ENCODE results near the gene RYR2.

Gene RYR2

GRCh38 chr1:237858992-237859391 is 817.0 kb downstream of the RYR2 start:
- DNase-seq (ENCODE audit: low spot score), result no peak
- TF ChIP-seq, protein P1, sequence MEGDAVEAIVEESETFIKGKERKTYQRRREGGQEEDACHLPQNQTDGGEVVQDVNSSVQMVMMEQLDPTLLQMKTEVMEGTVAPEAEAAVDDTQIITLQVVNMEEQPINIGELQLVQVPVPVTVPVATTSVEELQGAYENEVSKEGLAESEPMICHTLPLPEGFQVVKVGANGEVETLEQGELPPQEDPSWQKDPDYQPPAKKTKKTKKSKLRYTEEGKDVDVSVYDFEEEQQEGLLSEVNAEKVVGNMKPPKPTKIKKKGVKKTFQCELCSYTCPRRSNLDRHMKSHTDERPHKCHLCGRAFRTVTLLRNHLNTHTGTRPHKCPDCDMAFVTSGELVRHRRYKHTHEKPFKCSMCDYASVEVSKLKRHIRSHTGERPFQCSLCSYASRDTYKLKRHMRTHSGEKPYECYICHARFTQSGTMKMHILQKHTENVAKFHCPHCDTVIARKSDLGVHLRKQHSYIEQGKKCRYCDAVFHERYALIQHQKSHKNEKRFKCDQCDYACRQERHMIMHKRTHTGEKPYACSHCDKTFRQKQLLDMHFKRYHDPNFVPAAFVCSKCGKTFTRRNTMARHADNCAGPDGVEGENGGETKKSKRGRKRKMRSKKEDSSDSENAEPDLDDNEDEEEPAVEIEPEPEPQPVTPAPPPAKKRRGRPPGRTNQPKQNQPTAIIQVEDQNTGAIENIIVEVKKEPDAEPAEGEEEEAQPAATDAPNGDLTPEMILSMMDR (IDR thresholded peaks at IDR 0.05; ENCODE audit: extremely low read depth, missing control alignments), result no peak

- TF ChIP-seq, protein P1 (IDR thresholded peaks at IDR 0.05; ENCODE audit: extremely low read depth, missing control alignments), result no peak
- no peak for DNase-seq (ENCODE audit: low spot score)
Observed at GRCh38 chr1:237861944-237862343, 820.0 kb downstream of the RYR2 start.

DNA sequence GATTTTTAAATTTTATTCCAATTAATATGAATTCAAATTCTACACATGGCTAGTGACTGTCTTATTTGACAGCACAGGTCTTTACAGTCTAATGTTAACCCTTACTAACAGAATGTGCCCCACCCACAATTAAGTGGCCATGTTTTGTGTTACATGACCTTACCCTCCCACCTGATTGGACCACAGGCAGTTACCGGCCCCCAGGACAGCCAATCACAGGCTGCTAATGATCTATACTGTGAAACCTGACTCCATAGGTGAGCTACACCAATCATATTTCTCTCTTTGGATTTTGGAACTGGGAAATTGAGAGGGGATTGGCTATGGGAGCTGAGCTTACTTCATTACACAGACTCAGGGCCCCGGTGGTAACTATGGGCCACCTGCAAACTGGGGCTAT is 821.2 kb downstream of the RYR2 start:
- TF ChIP-seq, protein P1 (IDR thresholded peaks at IDR 0.05; ENCODE audit: extremely low read depth, missing control alignments), result no peak
- DNase-seq (ENCODE audit: low spot score), result no peak

GRCh38 chr1:237864338-237865244 is 822.6 kb downstream of the RYR2 start:
- DNase-seq (ENCODE audit: low spot score), result peak; percentile 38

DNA sequence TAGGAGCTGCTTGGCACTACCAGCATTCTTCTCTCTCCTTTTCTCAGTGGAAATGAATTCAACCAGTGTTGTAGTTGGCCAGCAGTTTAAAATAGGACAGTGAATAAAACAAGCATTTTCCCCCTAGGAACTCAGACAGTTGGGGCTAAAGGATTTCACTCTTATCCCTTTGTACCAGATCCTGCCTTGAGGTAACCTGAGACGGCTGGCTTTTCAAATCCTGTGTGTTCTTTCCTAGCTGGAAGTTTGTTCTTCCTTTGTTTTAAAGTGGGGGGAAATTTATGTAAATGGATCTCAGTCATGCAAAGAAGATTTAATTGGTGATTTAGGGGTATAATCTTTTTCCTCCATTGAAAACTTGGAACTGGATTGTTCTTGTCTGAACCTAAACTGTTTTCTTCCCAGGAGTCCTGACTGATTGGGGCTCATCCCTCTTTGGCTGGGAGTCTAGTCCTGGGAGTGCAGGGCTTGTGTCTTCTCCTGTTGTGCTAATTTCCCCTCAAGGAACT is 825.5 kb downstream of the RYR2 start:
- DNase-seq (ENCODE audit: low spot score), result no peak
- TF ChIP-seq, protein P1 (IDR thresholded peaks at IDR 0.05; ENCODE audit: extremely low read depth, missing control alignments), result no peak

More at GRCh38 chr1:237864338-237865244, 822.6 kb downstream of the RYR2 start:
- TF ChIP-seq, protein P1 (IDR thresholded peaks at IDR 0.05; ENCODE audit: extremely low read depth, missing control alignments), result peak; percentile 75

- TF ChIP-seq, protein P1 (IDR thresholded peaks at IDR 0.05; ENCODE audit: extremely low read depth, missing control alignments), result no peak
- DNase-seq (ENCODE audit: low spot score), result no peak
Observed at GRCh38 chr1:237868817-237869600, 827.0 kb downstream of the RYR2 start.
